H9 (cell line): Measurements from ENCODE around the gene LIPC. TPM values are rescaled to one million over a fixed set of nuclear protein-coding genes. Genes with fewer than 3 reads are reported as not detected.
A peak's percentile ranks its signal among the peaks of the same experiment; 100 is the strongest.

Source experiments
- DNase-seq: peaks from one replicate; pipeline ENCODE4 v3.0.0-alpha.2; 2017
- H2AFZ ChIP-seq: one replicate; pipeline ENCODE4 v1.6.1; 2013; ENCODE audit warnings: mild to moderate bottlenecking, low read length, control low read depth, moderate library complexity
- H2AK5ac ChIP-seq: 2 replicates; pipeline ENCODE4 v1.6.1; 2013; ENCODE audit warnings: low read length, control low read depth, mixed read lengths; ENCODE audit not compliant: insufficient read length
- H2BK120ac ChIP-seq: one replicate; pipeline ENCODE4 v1.6.1; 2013; ENCODE audit warnings: low read depth, mild to moderate bottlenecking, low read length, control low read depth, inconsistent platforms; ENCODE audit not compliant: poor library complexity, severe bottlenecking
- H2BK12ac ChIP-seq: 2 replicates; pipeline ENCODE4 v1.6.1; 2013; ENCODE audit warnings: low read length, control low read depth, mixed read lengths, low read depth; ENCODE audit not compliant: insufficient read length
- H2BK15ac ChIP-seq: 2 replicates; pipeline ENCODE4 v1.6.1; 2013; ENCODE audit warnings: low read depth, low read length, control low read depth
- H2BK20ac ChIP-seq: one replicate; pipeline ENCODE4 v1.6.1; 2013; ENCODE audit warnings: low read depth, mild to moderate bottlenecking, low read length, control low read depth, inconsistent platforms; ENCODE audit not compliant: poor library complexity, severe bottlenecking
- H2BK5ac ChIP-seq: 2 replicates; pipeline ENCODE4 v1.6.1; 2013; ENCODE audit warnings: low read length, control low read depth, mixed read lengths; ENCODE audit not compliant: insufficient read length
- H3K14ac ChIP-seq: 2 replicates; pipeline ENCODE4 v1.6.1; 2013; ENCODE audit warnings: low read length, control low read depth; ENCODE audit not compliant: insufficient read depth
- H3K18ac ChIP-seq: 2 replicates; pipeline ENCODE4 v1.6.1; 2013; ENCODE audit warnings: low read depth, mild to moderate bottlenecking, mixed read lengths, low read length, control low read depth; ENCODE audit not compliant: insufficient read length
- H3K23ac ChIP-seq: 2 replicates; pipeline ENCODE4 v1.6.1; 2013; ENCODE audit warnings: low read length, control low read depth, mixed read lengths, low read depth; ENCODE audit not compliant: insufficient read length
- H3K23me2 ChIP-seq: 2 replicates; pipeline ENCODE4 v1.6.1; 2013; ENCODE audit warnings: low read depth, mild to moderate bottlenecking, mixed read lengths, low read length, control low read depth; ENCODE audit not compliant: insufficient read length, poor library complexity, severe bottlenecking
- H3K27ac ChIP-seq: 2 replicates; pipeline ENCODE4 v1.5.1; 2013; ENCODE audit warnings: low read length, control low read depth, mixed read lengths, low read depth; ENCODE audit not compliant: insufficient read length
- H3K27me3 ChIP-seq: 2 replicates; pipeline ENCODE4 v1.6.1; 2013; ENCODE audit warnings: low read length, control low read depth, inconsistent platforms; ENCODE audit not compliant: insufficient read depth
- H3K4ac ChIP-seq: 2 replicates; pipeline ENCODE4 v1.6.1; 2013; ENCODE audit warnings: low read depth, mild to moderate bottlenecking, control low read depth, inconsistent platforms, low read length, moderate library complexity
- H3K4me1 ChIP-seq: 2 replicates; pipeline ENCODE4 v1.6.1; 2013; ENCODE audit warnings: low read length, control low read depth, inconsistent platforms; ENCODE audit not compliant: insufficient read depth
- H3K4me2 ChIP-seq: 2 replicates; pipeline ENCODE4 v1.6.1; 2013; ENCODE audit warnings: low read length, control low read depth, mixed read lengths; ENCODE audit not compliant: insufficient read length, insufficient read depth
- H3K56ac ChIP-seq: 2 replicates; pipeline ENCODE4 v1.6.1; 2013; ENCODE audit warnings: low read depth, mild to moderate bottlenecking, mixed read lengths, low read length, control low read depth; ENCODE audit not compliant: insufficient read length
- H3K79me1 ChIP-seq: 2 replicates; pipeline ENCODE4 v1.6.1; 2013; ENCODE audit warnings: low read depth, mild to moderate bottlenecking, moderate library complexity, low read length, control low read depth, inconsistent platforms; ENCODE audit not compliant: insufficient read depth, poor library complexity, severe bottlenecking
- H3K79me2 ChIP-seq: 2 replicates; pipeline ENCODE4 v1.6.1; 2013; ENCODE audit warnings: low read length, control low read depth, inconsistent platforms; ENCODE audit not compliant: insufficient read depth
- H3K9ac ChIP-seq: 2 replicates; pipeline ENCODE4 v1.6.1; 2013; ENCODE audit warnings: low read length, control low read depth, mixed read lengths; ENCODE audit not compliant: insufficient read length; ENCODE audit errors: extremely low read depth
- H3K9me3 ChIP-seq: one replicate; pipeline ENCODE4 v1.6.1; 2013; ENCODE audit warnings: low read depth, low read length, inconsistent platforms; ENCODE audit not compliant: control insufficient read depth
- H3T11ph ChIP-seq: one replicate; pipeline ENCODE4 v1.6.1; 2013; ENCODE audit warnings: mild to moderate bottlenecking, low read length, control low read depth, inconsistent platforms
- H4K20me1 ChIP-seq: one replicate; pipeline ENCODE4 v1.6.1; 2013; ENCODE audit not compliant: control insufficient read depth, insufficient read length, insufficient read depth
- H4K5ac ChIP-seq: 2 replicates; pipeline ENCODE4 v1.6.1; 2013; ENCODE audit warnings: low read depth, mild to moderate bottlenecking, mixed read lengths, low read length, control low read depth; ENCODE audit not compliant: insufficient read length
- H4K8ac ChIP-seq: replicated peaks from 2 replicates; pipeline ENCODE4 v1.6.1; 2013; ENCODE audit warnings: low read length, control low read depth, mixed read lengths, low read depth; ENCODE audit not compliant: insufficient read length
- H4K91ac ChIP-seq: 2 replicates; pipeline ENCODE4 v1.6.1; 2013; ENCODE audit warnings: low read depth, mild to moderate bottlenecking, moderate library complexity, mixed read lengths, low read length, control low read depth; ENCODE audit not compliant: insufficient read length
- H3K27ac Mint-ChIP-seq, 3 experiments: 2 replicates in 2 of 3; 3 replicates in 1 of 3; pipeline ENCODE4 v1.8.0; 2020 to 2021; ENCODE audit warnings: mixed read lengths in 3 of 3, mild to moderate bottlenecking in 1 of 3, moderate library complexity in 1 of 3
- H3K27me3 Mint-ChIP-seq: 2 replicates; pipeline ENCODE4 v1.8.0; 2021; ENCODE audit warnings: low read depth, mild to moderate bottlenecking, moderate library complexity, mixed read lengths
- H3K36me3 Mint-ChIP-seq, 3 experiments: 2 replicates in 2 of 3; 3 replicates in 1 of 3; pipeline ENCODE4 v1.8.0; 2020 to 2021; ENCODE audit warnings: low read depth in 3 of 3, mixed read lengths in 3 of 3; ENCODE audit not compliant: insufficient read depth in 1 of 3
- H3K4me1 Mint-ChIP-seq, 2 experiments: 2 replicates each; pipeline ENCODE4 v1.8.0; 2020; ENCODE audit warnings: mixed read lengths in 2 of 2
- H3K4me3 Mint-ChIP-seq, 2 experiments: 2 replicates in 1 of 2; 3 replicates in 1 of 2; pipeline ENCODE4 v1.8.0; 2020 to 2021; ENCODE audit warnings: mild to moderate bottlenecking in 2 of 2, mixed read lengths in 2 of 2, moderate library complexity in 1 of 2
- H3K9me3 Mint-ChIP-seq, 2 experiments: 2 replicates in 1 of 2; 3 replicates in 1 of 2; pipeline ENCODE4 v1.8.0; 2020; ENCODE audit warnings: mild to moderate bottlenecking in 2 of 2, mixed read lengths in 2 of 2, moderate library complexity in 1 of 2
- WGBS: extraction: QIAGEN DNeasy Blood & Tissue Kit; methylation state at CpG from one replicate; pipeline ENCODE4 v1.1.7; 2013; ENCODE audit warnings: missing lambda C conversion rate, low lambda C conversion rate, mixed read lengths; ENCODE audit not compliant: insufficient read length; ENCODE audit errors: extremely low coverage; 5-methylcytosine and 5-hydroxymethylcytosine counted together
- total RNA-seq: library from RNA; stranded (reverse); gene quantifications from 2 replicates; pipeline ENCODE4 v1.2.1, GENCODE V29; 2021
- TF ChIP-seq, protein P1 (sequence below): fragments of 200-600 bp; sonication (generic); conservative IDR thresholded peaks from 3 replicates; pipeline ENCODE4 v1.8.0; 2021; ENCODE audit warnings: antibody characterized with exemption, mild to moderate bottlenecking

LIPC gene
- total RNA-seq, 1 experiment from 2014 or later, result not detected

GRCh38 chr15:58443308-58443707, 11.5 kb downstream of the LIPC start:
- H3K9me3 ChIP-seq, result no peaks in the 10 kb centered on the region
- no peak overlapping the region for H2AK5ac ChIP-seq
- peaks cover 3% of the 10 kb centered on the region; the same call in 1 of the 2 replicates for H3K4me1 ChIP-seq
- Mint-ChIP-seq H3K27ac (peak overlapping the region; percentile 21 to 96 (median 36); a peak in 6 of 7 replicates), H3K4me3 (no peak overlapping the region; a peak in 1 of 5 replicates), H3K9me3 (no peaks in the 10 kb centered on the region; a peak in 1 of 5 replicates), H3K27me3 (peaks cover 7% of the 10 kb centered on the region; the same call in 1 of the 2 replicates), H3K4me1 (peaks cover 59 to 60% of the 10 kb centered on the region in 2 experiments), H3K36me3 (no peaks in the 10 kb centered on the region; a peak in 1 of 7 replicates)
- H3K27ac ChIP-seq, result no peak overlapping the region
- H2BK12ac ChIP-seq, result no peak overlapping the region
- H4K8ac ChIP-seq, result no peak overlapping the region
- no peak overlapping the region for H4K91ac ChIP-seq
- TF ChIP-seq, protein P1, sequence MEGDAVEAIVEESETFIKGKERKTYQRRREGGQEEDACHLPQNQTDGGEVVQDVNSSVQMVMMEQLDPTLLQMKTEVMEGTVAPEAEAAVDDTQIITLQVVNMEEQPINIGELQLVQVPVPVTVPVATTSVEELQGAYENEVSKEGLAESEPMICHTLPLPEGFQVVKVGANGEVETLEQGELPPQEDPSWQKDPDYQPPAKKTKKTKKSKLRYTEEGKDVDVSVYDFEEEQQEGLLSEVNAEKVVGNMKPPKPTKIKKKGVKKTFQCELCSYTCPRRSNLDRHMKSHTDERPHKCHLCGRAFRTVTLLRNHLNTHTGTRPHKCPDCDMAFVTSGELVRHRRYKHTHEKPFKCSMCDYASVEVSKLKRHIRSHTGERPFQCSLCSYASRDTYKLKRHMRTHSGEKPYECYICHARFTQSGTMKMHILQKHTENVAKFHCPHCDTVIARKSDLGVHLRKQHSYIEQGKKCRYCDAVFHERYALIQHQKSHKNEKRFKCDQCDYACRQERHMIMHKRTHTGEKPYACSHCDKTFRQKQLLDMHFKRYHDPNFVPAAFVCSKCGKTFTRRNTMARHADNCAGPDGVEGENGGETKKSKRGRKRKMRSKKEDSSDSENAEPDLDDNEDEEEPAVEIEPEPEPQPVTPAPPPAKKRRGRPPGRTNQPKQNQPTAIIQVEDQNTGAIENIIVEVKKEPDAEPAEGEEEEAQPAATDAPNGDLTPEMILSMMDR, result no peak
- H4K20me1 ChIP-seq, result no peaks in the 10 kb centered on the region
- H3K23me2 ChIP-seq, result no peaks in the 10 kb centered on the region
- no CpG with 5 or more reads among the region's 4 CpGs for WGBS
- H2AFZ ChIP-seq, result no peak overlapping the region
- no peak overlapping the region for H3K9ac ChIP-seq
- no peak overlapping the region for H4K5ac ChIP-seq
- no peak overlapping the region for H3K4ac ChIP-seq
- H3K56ac ChIP-seq, result no peak overlapping the region
- no peak for DNase-seq
- H3K79me1 ChIP-seq, result no peaks in the 10 kb centered on the region
- no peak overlapping the region for H3K18ac ChIP-seq
- no peak overlapping the region for H3K4me2 ChIP-seq
- H2BK15ac ChIP-seq, result no peak overlapping the region
- no peaks in the 10 kb centered on the region for H3K27me3 ChIP-seq
- H3K14ac ChIP-seq, result no peak overlapping the region
- H3K79me2 ChIP-seq, result no peaks in the 10 kb centered on the region
- H3T11ph ChIP-seq, result no peak overlapping the region
- no peak overlapping the region for H2BK20ac ChIP-seq
- H2BK5ac ChIP-seq, result no peak overlapping the region
- H3K23ac ChIP-seq, result no peak overlapping the region
- H2BK120ac ChIP-seq, result no peak overlapping the region
